SK-N-SH treated with all-trans-retinoic acid at 6 μM for 48 hours (cell line): ENCODE data around the gene WDR7.
A peak's percentile ranks its signal among the peaks of the same experiment; 100 is the strongest.

ENCODE experiments used
- ATAC-seq: fragments of 200-7000 bp; cut with Tn5 transposase; 3 replicates; pipeline ENCODE4 v1.9.1; 2020; ENCODE audit warnings: mild to moderate bottlenecking, moderate library complexity
- BACH2 ChIP-seq: fragments of 250-450 bp; sonication (Bioruptor Pico); IDR thresholded peaks from 2 replicates; pipeline ENCODE4 v1.9.0; 2021; ENCODE audit warnings: mild to moderate bottlenecking, borderline replicate concordance
- CREB5 ChIP-seq: fragments of 250-450 bp; sonication (Bioruptor Pico); IDR thresholded peaks from 2 replicates; pipeline ENCODE4 v1.5.1; 2020; ENCODE audit warnings: low read depth, mild to moderate bottlenecking, moderate library complexity
- CSDC2 ChIP-seq: fragments of 250-450 bp; sonication (Bioruptor Pico); IDR thresholded peaks from 2 replicates; pipeline ENCODE4 v1.5.0; 2020; ENCODE audit warnings: mild to moderate bottlenecking, moderate library complexity
- CSRNP3 ChIP-seq: fragments of 250-450 bp; sonication (Bioruptor Pico); IDR thresholded peaks from 2 replicates; pipeline ENCODE4 v1.5.1; 2021; ENCODE audit warnings: mild to moderate bottlenecking, moderate library complexity
- ESRRG ChIP-seq: fragments of 250-450 bp; sonication (Bioruptor Pico); IDR thresholded peaks from 2 replicates; pipeline ENCODE4 v1.6.1; 2021; ENCODE audit warnings: mild to moderate bottlenecking
- GLIS3 ChIP-seq: fragments of 250-450 bp; sonication (Bioruptor Pico); IDR thresholded peaks from 2 replicates; pipeline ENCODE4 v1.5.0; 2020; ENCODE audit warnings: mild to moderate bottlenecking, moderate library complexity
- ISL1 ChIP-seq: fragments of 250-450 bp; sonication (Bioruptor Pico); IDR thresholded peaks from 2 replicates; pipeline ENCODE4 v2.1.2; 2022; ENCODE audit warnings: mild to moderate bottlenecking, moderate library complexity
- OSR1 ChIP-seq: fragments of 250-450 bp; sonication (Bioruptor Pico); IDR thresholded peaks from 2 replicates; pipeline ENCODE4 v1.8.0; 2022; ENCODE audit warnings: moderate library complexity, mild to moderate bottlenecking, inconsistent platforms
- PATZ1 ChIP-seq: fragments of 250-450 bp; sonication (Bioruptor Pico); IDR thresholded peaks from 2 replicates; pipeline ENCODE4 v1.8.0; 2020; ENCODE audit warnings: mild to moderate bottlenecking, moderate library complexity, borderline replicate concordance
- POU6F1 ChIP-seq: fragments of 250-450 bp; sonication (Bioruptor Pico); IDR thresholded peaks from 2 replicates; pipeline ENCODE4 v1.8.0; 2021; ENCODE audit warnings: low read depth, mild to moderate bottlenecking, moderate library complexity, borderline replicate concordance
- PPARA ChIP-seq: fragments of 250-450 bp; sonication (Bioruptor Pico); IDR thresholded peaks from 2 replicates; pipeline ENCODE4 v1.5.0; 2020; ENCODE audit warnings: mild to moderate bottlenecking, borderline replicate concordance
- RARB ChIP-seq: fragments of 250-450 bp; sonication (Bioruptor Pico); IDR thresholded peaks from 2 replicates; pipeline ENCODE4 v1.8.0; 2021; ENCODE audit warnings: mild to moderate bottlenecking, moderate library complexity
- SNAI2 ChIP-seq: fragments of 250-450 bp; sonication (Bioruptor Pico); IDR thresholded peaks from 2 replicates; pipeline ENCODE4 v1.5.0; 2020; ENCODE audit warnings: mild to moderate bottlenecking, moderate library complexity
- TCF4 ChIP-seq: fragments of 250-450 bp; sonication (Bioruptor Pico); IDR thresholded peaks from 2 replicates; pipeline ENCODE4 v1.8.0; 2021; ENCODE audit warnings: mild to moderate bottlenecking, moderate library complexity, borderline replicate concordance
- TOX ChIP-seq: fragments of 250-450 bp; sonication (Bioruptor Pico); IDR thresholded peaks from 2 replicates; pipeline ENCODE4 v1.8.0; 2021; ENCODE audit warnings: mild to moderate bottlenecking, moderate library complexity, borderline replicate concordance
- TSHZ2 ChIP-seq: fragments of 250-450 bp; sonication (Bioruptor Pico); IDR thresholded peaks from 2 replicates; pipeline ENCODE4 v1.5.0; 2020; ENCODE audit warnings: mild to moderate bottlenecking, moderate library complexity
- ZC3H10 ChIP-seq: fragments of 250-450 bp; sonication (Bioruptor Pico); IDR thresholded peaks from 2 replicates; pipeline ENCODE4 v1.5.1; 2021; ENCODE audit warnings: mild to moderate bottlenecking, moderate library complexity
- ZFP3 ChIP-seq: fragments of 250-450 bp; sonication (Bioruptor Pico); IDR thresholded peaks from 2 replicates; pipeline ENCODE4 v1.5.0; 2020; ENCODE audit warnings: mild to moderate bottlenecking, moderate library complexity
- ZFP30 ChIP-seq: fragments of 450-650 bp; formaldehyde crosslinking; IDR thresholded peaks from 2 replicates; pipeline ENCODE4 v1.5.0; 2022; ENCODE audit warnings: mild to moderate bottlenecking, moderate library complexity
- ZNF565 ChIP-seq: fragments of 450-650 bp; formaldehyde crosslinking; conservative IDR thresholded peaks from 2 replicates; pipeline ENCODE4 v1.5.0; 2020; ENCODE audit warnings: low read depth, mild to moderate bottlenecking, moderate library complexity
- ZNF8 ChIP-seq: fragments of 450-650 bp; formaldehyde crosslinking; IDR thresholded peaks from 2 replicates; pipeline ENCODE4 v1.5.0; 2020; ENCODE audit warnings: mild to moderate bottlenecking, moderate library complexity

The WDR7 gene

GRCh38 chr18:56789004-56789888, 138.1 kb downstream of the WDR7 start:
- peak; percentile 78; the same call in 2 of the 3 replicates for ATAC-seq
- TF ChIP-seq PATZ1 (CRISPR knock-in tag) (no peak), CREB5 (CRISPR knock-in tag) (no peak), ZFP30 (CRISPR knock-in tag) (no peak), POU6F1 (no peak), PPARA (CRISPR knock-in tag) (no peak), RARB (CRISPR knock-in tag) (no peak), ESRRG (CRISPR knock-in tag) (no peak), SNAI2 (CRISPR knock-in tag) (no peak), TCF4 (CRISPR knock-in tag) (no peak), ZC3H10 (CRISPR knock-in tag) (no peak), TSHZ2 (no peak), ZNF565 (CRISPR knock-in tag) (no peak), CSRNP3 (no peak), BACH2 (CRISPR knock-in tag) (no peak), CSDC2 (CRISPR knock-in tag) (no peak), ZFP3 (CRISPR knock-in tag) (no peak), GLIS3 (CRISPR knock-in tag) (no peak), TOX (CRISPR knock-in tag) (no peak), ZNF8 (no peak), ISL1 (CRISPR knock-in tag) (no peak)

GRCh38 chr18:56789889-56790180, 138.7 kb downstream of the WDR7 start:
- ATAC-seq: no peak
- TF ChIP-seq OSR1: no peak
- no peak for TF ChIP-seq CREB5 (CRISPR knock-in tag)
- TF ChIP-seq ZNF8: no peak
- TF ChIP-seq, all 23 proteins: peak for 0
